GM12878 (cell line): Measurements from ENCODE around the gene PCED1B. TPM values are rescaled to one million over a fixed set of nuclear protein-coding genes. Genes with fewer than 3 reads are reported as not detected.

Experiments
- ATAC-seq: fragments of 200-7000 bp; cut with Tn5 transposase; 3 replicates; pipeline ENCODE4 v1.9.1; 2020; ENCODE audit warnings: mild to moderate bottlenecking, moderate library complexity
- BruUV-seq: library from RNA; stranded (reverse); fragments of 400-500 nt; replicated peaks from 2 replicates; lab custom pipeline; 2021; lab: Mats Ljungman, UMichigan
- CTCF ChIA-PET: fragments of 300-600 bp; sonication (Branson Sonifier 250); formaldehyde crosslinking; extraction: SDS; loops from one replicate; lab custom pipeline; 2021; ENCODE audit warnings: inconsistent platforms; lab: Yijun Ruan, JAX
- POLR2A ChIA-PET: fragments of 350-600 bp; formaldehyde crosslinking; extraction: SDS; loops from one replicate; lab custom pipeline; 2021; ENCODE audit warnings: inconsistent platforms; lab: Charles Lee
- RAD21 ChIA-PET: fragments of 300-600 bp; sonication (Branson Sonifier 250); formaldehyde crosslinking; loops from one replicate; lab custom pipeline; 2023; ENCODE audit warnings: antibody characterized with exemption; ENCODE audit not compliant: unreplicated experiment; lab: Charles Lee
- SMC1A ChIA-PET: fragments of 300-600 bp; sonication (Branson Sonifier 250); formaldehyde crosslinking; loops from one replicate; lab custom pipeline; 2023; ENCODE audit not compliant: unreplicated experiment, uncharacterized antibody; lab: Charles Lee
- DNase-seq: peaks from one replicate; pipeline ENCODE4 v3.0.0-alpha.2; 2011; ENCODE audit warnings: low read depth, low spot score
- FAIRE-seq: peaks from 3 replicates; lab custom pipeline; 2011; peaks lifted over from hg19 to GRCh38; lab: Jason Lieb, UNC
- H2AFZ ChIP-seq: 2 replicates; pipeline ENCODE4 v1.6.0; 2011; ENCODE audit warnings: low read depth, low read length, control low read depth; ENCODE audit not compliant: control insufficient read depth
- H3K27ac ChIP-seq: 2 replicates; pipeline ENCODE4 v1.5.1; 2011; ENCODE audit warnings: control low read depth; ENCODE audit not compliant: control insufficient read depth, insufficient read depth
- H3K27me3 ChIP-seq, 2 experiments: replicated peaks in 1 of 2; 2 replicates each; pipeline versions ENCODE4 v1.6.0 to v1.6.1; 2011; ENCODE audit warnings: low read length in 1 of 2; ENCODE audit not compliant: control insufficient read depth in 2 of 2, insufficient read depth in 2 of 2
- H3K36me3 ChIP-seq, 2 experiments: 2 replicates each; pipeline ENCODE4 v1.5.1; 2011; ENCODE audit warnings: low read length in 1 of 2; ENCODE audit not compliant: control insufficient read depth in 2 of 2, insufficient read depth in 2 of 2
- H3K4me1 ChIP-seq: 2 replicates; pipeline ENCODE4 v1.6.1; 2011; ENCODE audit warnings: mild to moderate bottlenecking, low read length, moderate library complexity, mixed read lengths; ENCODE audit not compliant: control insufficient read depth, insufficient read depth
- H3K4me2 ChIP-seq: 2 replicates; pipeline ENCODE4 v1.6.0; 2011; ENCODE audit warnings: control low read depth; ENCODE audit not compliant: control insufficient read depth, insufficient read depth
- H3K4me3 ChIP-seq: fragments of 200-600 bp; sonication (generic); 2 replicates; pipeline ENCODE4 v1.5.1; 2016
- H3K79me2 ChIP-seq: 2 replicates; pipeline ENCODE4 v1.6.0; 2011; ENCODE audit warnings: low read length; ENCODE audit not compliant: control insufficient read depth, insufficient read depth
- H3K9ac ChIP-seq: 2 replicates; pipeline ENCODE4 v1.8.0; 2011; ENCODE audit warnings: low read length, control low read depth, mixed read lengths; ENCODE audit not compliant: control insufficient read depth, insufficient read depth
- H3K9me3 ChIP-seq: replicated peaks from 3 replicates; pipeline ENCODE4 v1.5.1; 2011; ENCODE audit warnings: mild to moderate bottlenecking, low read length; ENCODE audit not compliant: control insufficient read depth, insufficient read depth
- H4K20me1 ChIP-seq: 2 replicates; pipeline ENCODE4 v1.6.0; 2011; ENCODE audit not compliant: control insufficient read depth, insufficient read depth
- ATF7 ChIP-seq: fragments of 450-650 bp; IDR thresholded peaks from 2 replicates; pipeline ENCODE4 v1.6.1; 2016; ENCODE audit warnings: low read depth, mild to moderate bottlenecking
- GATAD2B ChIP-seq: fragments of 450-650 bp; conservative IDR thresholded peaks from 2 replicates; pipeline ENCODE4 v1.6.1; 2017; ENCODE audit warnings: low read depth, mild to moderate bottlenecking, moderate library complexity
- HDAC6 ChIP-seq: fragments of 200-600 bp; sonication (generic); IDR thresholded peaks from one replicate; pipeline ENCODE4 v1.8.0; 2017; ENCODE audit warnings: antibody characterized with exemption; ENCODE audit not compliant: unreplicated experiment
- IRF4 ChIP-seq: IDR thresholded peaks from 2 replicates; pipeline ENCODE4 v1.6.1; 2011; ENCODE audit warnings: low read depth, low read length
- MEF2A ChIP-seq: IDR thresholded peaks from 2 replicates; pipeline ENCODE4 v1.6.1; 2011; ENCODE audit warnings: low read depth, mild to moderate bottlenecking, low read length, moderate library complexity; ENCODE audit not compliant: insufficient read depth
- POLR2AphosphoS2 ChIP-seq: IDR thresholded peaks from 2 replicates; pipeline ENCODE4 v1.6.1; 2011; ENCODE audit warnings: low read depth, mild to moderate bottlenecking, low read length, improper control_type of control experiment, moderate library complexity
- RELB ChIP-seq: fragments of 450-650 bp; IDR thresholded peaks from 2 replicates; pipeline ENCODE4 v1.6.1; 2017; ENCODE audit warnings: low read depth, mild to moderate bottlenecking, moderate library complexity
- SKIL ChIP-seq: fragments of 450-650 bp; IDR thresholded peaks from 2 replicates; pipeline ENCODE4 v1.6.1; 2017; ENCODE audit warnings: mild to moderate bottlenecking, low read depth, inconsistent platforms; ENCODE audit not compliant: poor library complexity, severe bottlenecking
- TBL1XR1 ChIP-seq: IDR thresholded peaks from 2 replicates; pipeline ENCODE4 v1.6.1; 2012; ENCODE audit warnings: low read depth, low read length, improper control_type of control experiment
- WRNIP1 ChIP-seq: IDR thresholded peaks from 2 replicates; pipeline ENCODE4 v1.6.1; 2011; ENCODE audit warnings: low read depth, low read length, improper control_type of control experiment, borderline replicate concordance
- ZNF24 ChIP-seq: fragments of 450-650 bp; IDR thresholded peaks from 2 replicates; pipeline ENCODE4 v1.6.1; 2017; ENCODE audit warnings: antibody characterized with exemption, mild to moderate bottlenecking
- ZNF274 ChIP-seq: IDR thresholded peaks from one replicate; pipeline ENCODE4 v1.8.0; 2011; ENCODE audit not compliant: insufficient read length, insufficient read depth
- ZNF687 ChIP-seq: fragments of 450-650 bp; IDR thresholded peaks from 2 replicates; pipeline ENCODE4 v1.6.1; 2017; ENCODE audit warnings: mild to moderate bottlenecking, moderate library complexity
- WGBS: methylation state at CpG from one replicate; pipeline ENCODE4 v1.1.6; 2016; ENCODE audit warnings: low lambda C conversion rate; ENCODE audit not compliant: insufficient replicate concordance, insufficient coverage; ENCODE audit errors: missing lambda C conversion rate; 5-methylcytosine and 5-hydroxymethylcytosine counted together
- in situ Hi-C: fragments of 300-500 bp; cut with MboI; formaldehyde crosslinking; loops from 9 replicates; pipeline ENCODE4 v1.14.3; 2018; ENCODE audit warnings: mixed read lengths
- intact Hi-C: fragments of 100-400 bp; cut with micrococcal nuclease; formaldehyde crosslinking; loops from one replicate; pipeline ENCODE4 v1.14.2; 2022; ENCODE audit not compliant: unreplicated experiment
- polyA plus RNA-seq, 11 experiments: library from polyadenylated mRNA; depleted of rRNA in 4 of 11; unstranded in 6 of 11; stranded (reverse) in 5 of 11; fragments of >200 nt; fragmentation: Nextera tagmentation in 4 of 11; fragmentation: Illumina TruSeq in 1 of 11; extraction: Ambion mirVana in 4 of 11; extraction: Trizol in 1 of 11; gene quantifications; 1 replicate in 1 of 11; 2 replicates in 10 of 11; pipeline versions ENCODE4 v1.2.1 to v1.2.3, GENCODE V29; 2011 to 2016; ENCODE audit warnings: inconsistent platforms in 2 of 11, missing spikeins in 2 of 11, low read depth in 1 of 11
- total RNA-seq, 4 experiments: library from RNA; depleted of rRNA in 3 of 4; stranded (reverse); fragments of >200 nt in 3 of 4; fragmentation: Illumina TruSeq in 1 of 4; extraction: Trizol in 1 of 4; gene quantifications; 2 replicates each; pipeline versions ENCODE4 v1.2.1 to v1.2.3, GENCODE V29; 2013 to 2021
- TF ChIP-seq, protein P1 (sequence below): IDR thresholded peaks from 2 replicates; pipeline ENCODE4 v1.6.1; 2011; ENCODE audit warnings: low read depth, low read length, improper control_type of control experiment, borderline replicate concordance

The PCED1B gene
- total and polyA plus RNA-seq, 10 of the 15 experiments (the other 5 are each of a cell fraction or from before 2014, with no cell fraction given), result 0.80 to 8.8 (median 3.0) TPM

GRCh38 chr12:47120736-47121135, 41.3 kb downstream of the PCED1B start:
- DNase-seq, result no peak
- no peak overlapping the region for H3K4me2 ChIP-seq
- ChIA-PET RAD21 (no interaction called here), SMC1A (interaction anchor here (0.7 kb wide), 1 partner anchor 12 kb away, joined by 3 read pairs; no protein-coding TSS in a partner anchor), POLR2A (no interaction called here), CTCF (no interaction called here)
- intact Hi-C loops, result no loop called here
- H3K9ac ChIP-seq, result no peak overlapping the region
- ATAC-seq, result no peak
- no peak overlapping the region for H3K4me3 ChIP-seq
- no peaks in the 10 kb centered on the region for H3K27me3 ChIP-seq
- in situ Hi-C loops, result no loop called here
- H3K9me3 ChIP-seq, result no peaks in the 10 kb centered on the region
- no peaks in the 10 kb centered on the region for H3K36me3 ChIP-seq
- H4K20me1 ChIP-seq, result no peaks in the 10 kb centered on the region
- no peaks in the 10 kb centered on the region for H3K4me1 ChIP-seq
- no peak for FAIRE-seq
- no peak overlapping the region for H3K27ac ChIP-seq
- no peak overlapping the region for H2AFZ ChIP-seq
- no peaks in the 10 kb centered on the region for H3K79me2 ChIP-seq
- BruUV-seq, result no TSS peak
- 39% methylated on average over 3 of the region's 3 CpGs for WGBS
- no peak for TF ChIP-seq ATF7
- no peak for TF ChIP-seq POLR2AphosphoS2
- TF ChIP-seq ZNF274, result no peak
- TF ChIP-seq RELB, result no peak
- no peak for TF ChIP-seq TBL1XR1
- TF ChIP-seq HDAC6, result no peak
- TF ChIP-seq SKIL, result no peak
- TF ChIP-seq, protein P1, sequence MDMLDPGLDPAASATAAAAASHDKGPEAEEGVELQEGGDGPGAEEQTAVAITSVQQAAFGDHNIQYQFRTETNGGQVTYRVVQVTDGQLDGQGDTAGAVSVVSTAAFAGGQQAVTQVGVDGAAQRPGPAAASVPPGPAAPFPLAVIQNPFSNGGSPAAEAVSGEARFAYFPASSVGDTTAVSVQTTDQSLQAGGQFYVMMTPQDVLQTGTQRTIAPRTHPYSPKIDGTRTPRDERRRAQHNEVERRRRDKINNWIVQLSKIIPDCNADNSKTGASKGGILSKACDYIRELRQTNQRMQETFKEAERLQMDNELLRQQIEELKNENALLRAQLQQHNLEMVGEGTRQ, result no peak
- no peak for TF ChIP-seq GATAD2B
- TF ChIP-seq ZNF24, result no peak
- TF ChIP-seq IRF4, result no peak
- no peak for TF ChIP-seq ZNF687
- no peak for TF ChIP-seq MEF2A
- TF ChIP-seq WRNIP1, result no peak
